K562 (cell line): ENCODE measurements around the gene FYB1. TPM values are rescaled to one million over a fixed set of nuclear protein-coding genes. Genes with fewer than 3 reads are reported as not detected.
A peak's percentile ranks its signal among the peaks of the same experiment; 100 is the strongest.

Experiments used
- BCL6 ChIP-seq: fragments of 250-450 bp; sonication (Bioruptor Pico); IDR thresholded peaks from 2 replicates; pipeline ENCODE4 v1.4.0; 2020
- C11orf30 ChIP-seq: fragments of 450-650 bp; IDR thresholded peaks from 2 replicates; pipeline ENCODE4 v1.6.1; 2016; ENCODE audit warnings: low read depth, mild to moderate bottlenecking
- DIDO1 ChIP-seq: fragments of 450-650 bp; IDR thresholded peaks from 2 replicates; pipeline ENCODE4 v1.6.1; 2016; ENCODE audit warnings: low read depth, missing biosample characterization, missing genetic modification characterization
- EP300 ChIP-seq: IDR thresholded peaks from 2 replicates; pipeline ENCODE4 v1.6.1; 2012; ENCODE audit warnings: low read length, improper control_type of control experiment
- HDAC3 ChIP-seq: fragments of 450-650 bp; IDR thresholded peaks from 2 replicates; pipeline ENCODE4 v1.6.1; 2018; ENCODE audit warnings: borderline replicate concordance, mild to moderate bottlenecking, moderate library complexity; ENCODE audit not compliant: partially characterized antibody
- HSF4 ChIP-seq: fragments of 250-450 bp; sonication (Bioruptor Pico); IDR thresholded peaks from 2 replicates; pipeline ENCODE4 v2.1.2; 2022; ENCODE audit warnings: mild to moderate bottlenecking, moderate library complexity, borderline replicate concordance
- MCM5 ChIP-seq: fragments of 450-650 bp; IDR thresholded peaks from 2 replicates; pipeline ENCODE4 v1.6.1; 2016; ENCODE audit warnings: low read depth
- PHB2 ChIP-seq: fragments of 450-650 bp; IDR thresholded peaks from 2 replicates; pipeline ENCODE4 v1.6.1; 2017; ENCODE audit warnings: low read depth
- ZNF780A ChIP-seq: fragments of 250-450 bp; sonication (Bioruptor Pico); IDR thresholded peaks from 2 replicates; pipeline ENCODE4 v1.5.0; 2021; ENCODE audit warnings: mild to moderate bottlenecking
- polyA plus RNA-seq, 8 experiments: library from polyadenylated mRNA; depleted of rRNA in 4 of 8; stranded (reverse) in 5 of 8; unstranded in 3 of 8; fragments of >200 nt; fragmentation: Nextera tagmentation in 2 of 8; fragmentation: Illumina TruSeq in 1 of 8; extraction: Ambion mirVana in 2 of 8; extraction: Trizol in 1 of 8; gene quantifications; 2 replicates each; pipeline versions ENCODE4 v1.2.1 to v1.2.3, GENCODE V29; 2011 to 2014; ENCODE audit warnings: inconsistent platforms in 1 of 8, missing spikeins in 1 of 8
- total RNA-seq, 7 experiments: library from RNA; depleted of rRNA in 6 of 7; stranded (reverse); fragments of >200 nt in 6 of 7; fragmentation: Illumina TruSeq in 2 of 7; extraction: Trizol in 2 of 7; gene quantifications; 2 replicates each; pipeline versions ENCODE4 v1.2.1 to v1.2.3, GENCODE V29; 2011 to 2021; ENCODE audit warnings: low replicate concordance in 1 of 7
- TF ChIP-seq, protein P1 (sequence below): fragments of 450-650 bp; IDR thresholded peaks from 2 replicates; pipeline ENCODE4 v1.6.1; 2016; ENCODE audit warnings: mild to moderate bottlenecking, moderate library complexity
- TF ChIP-seq, protein P2 (sequence below): fragments of 450-650 bp; formaldehyde crosslinking; IDR thresholded peaks from 2 replicates; pipeline ENCODE4 v1.4.0; 2020; ENCODE audit warnings: mild to moderate bottlenecking, moderate library complexity
- TF ChIP-seq, protein P3 (sequence below): fragments of 250-450 bp; sonication (Bioruptor Pico); IDR thresholded peaks from 2 replicates; pipeline ENCODE4 v1.8.0; 2022; ENCODE audit warnings: inconsistent platforms

The FYB1 gene
- total and polyA plus RNA-seq, 9 of the 15 experiments (the other 6 are each of a cell fraction or from before 2014, with no cell fraction given) = 4.7 to 31.5 (median 9.7) TPM

DNA sequence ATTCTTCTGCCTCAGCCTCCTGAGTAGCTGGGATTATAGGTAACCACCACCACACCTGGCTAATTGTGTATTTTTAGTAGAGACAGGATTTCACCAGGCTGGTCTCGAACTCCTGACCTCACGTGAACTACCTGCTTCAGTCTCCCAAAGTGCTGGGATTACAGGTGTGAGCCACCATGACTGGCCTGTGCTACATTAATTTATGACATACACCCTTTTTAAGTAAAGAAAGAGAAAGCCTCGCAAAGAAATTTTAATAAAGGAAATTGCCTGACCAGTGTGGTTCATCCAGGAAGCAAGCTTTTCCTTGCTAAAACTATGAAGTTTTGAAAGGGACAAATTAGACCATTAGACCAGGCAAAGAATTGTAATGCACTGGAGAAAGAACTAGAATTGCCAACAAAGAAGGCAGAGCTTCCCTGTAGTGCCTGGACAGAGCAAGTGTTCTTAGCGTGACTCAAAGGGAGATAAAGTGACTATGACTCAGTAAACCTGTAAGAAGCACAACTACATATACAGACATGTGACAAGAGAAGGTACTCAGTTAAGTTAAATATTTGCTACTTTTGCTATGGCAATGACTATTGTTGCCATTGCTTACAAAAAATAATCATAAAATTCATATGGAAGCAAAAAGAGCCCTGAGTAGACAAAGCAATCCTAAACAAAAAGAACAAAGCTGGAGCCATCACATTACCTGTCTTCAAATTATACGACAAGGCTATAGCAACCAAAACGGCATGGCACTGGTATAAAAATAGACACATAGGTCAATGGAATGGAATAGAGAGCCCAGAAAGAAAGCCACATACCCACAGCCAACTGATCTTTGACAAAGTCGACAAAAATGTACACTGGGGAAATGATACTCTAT lies 54.6 kb downstream of the FYB1 start (continued):
- TF ChIP-seq, protein P1, sequence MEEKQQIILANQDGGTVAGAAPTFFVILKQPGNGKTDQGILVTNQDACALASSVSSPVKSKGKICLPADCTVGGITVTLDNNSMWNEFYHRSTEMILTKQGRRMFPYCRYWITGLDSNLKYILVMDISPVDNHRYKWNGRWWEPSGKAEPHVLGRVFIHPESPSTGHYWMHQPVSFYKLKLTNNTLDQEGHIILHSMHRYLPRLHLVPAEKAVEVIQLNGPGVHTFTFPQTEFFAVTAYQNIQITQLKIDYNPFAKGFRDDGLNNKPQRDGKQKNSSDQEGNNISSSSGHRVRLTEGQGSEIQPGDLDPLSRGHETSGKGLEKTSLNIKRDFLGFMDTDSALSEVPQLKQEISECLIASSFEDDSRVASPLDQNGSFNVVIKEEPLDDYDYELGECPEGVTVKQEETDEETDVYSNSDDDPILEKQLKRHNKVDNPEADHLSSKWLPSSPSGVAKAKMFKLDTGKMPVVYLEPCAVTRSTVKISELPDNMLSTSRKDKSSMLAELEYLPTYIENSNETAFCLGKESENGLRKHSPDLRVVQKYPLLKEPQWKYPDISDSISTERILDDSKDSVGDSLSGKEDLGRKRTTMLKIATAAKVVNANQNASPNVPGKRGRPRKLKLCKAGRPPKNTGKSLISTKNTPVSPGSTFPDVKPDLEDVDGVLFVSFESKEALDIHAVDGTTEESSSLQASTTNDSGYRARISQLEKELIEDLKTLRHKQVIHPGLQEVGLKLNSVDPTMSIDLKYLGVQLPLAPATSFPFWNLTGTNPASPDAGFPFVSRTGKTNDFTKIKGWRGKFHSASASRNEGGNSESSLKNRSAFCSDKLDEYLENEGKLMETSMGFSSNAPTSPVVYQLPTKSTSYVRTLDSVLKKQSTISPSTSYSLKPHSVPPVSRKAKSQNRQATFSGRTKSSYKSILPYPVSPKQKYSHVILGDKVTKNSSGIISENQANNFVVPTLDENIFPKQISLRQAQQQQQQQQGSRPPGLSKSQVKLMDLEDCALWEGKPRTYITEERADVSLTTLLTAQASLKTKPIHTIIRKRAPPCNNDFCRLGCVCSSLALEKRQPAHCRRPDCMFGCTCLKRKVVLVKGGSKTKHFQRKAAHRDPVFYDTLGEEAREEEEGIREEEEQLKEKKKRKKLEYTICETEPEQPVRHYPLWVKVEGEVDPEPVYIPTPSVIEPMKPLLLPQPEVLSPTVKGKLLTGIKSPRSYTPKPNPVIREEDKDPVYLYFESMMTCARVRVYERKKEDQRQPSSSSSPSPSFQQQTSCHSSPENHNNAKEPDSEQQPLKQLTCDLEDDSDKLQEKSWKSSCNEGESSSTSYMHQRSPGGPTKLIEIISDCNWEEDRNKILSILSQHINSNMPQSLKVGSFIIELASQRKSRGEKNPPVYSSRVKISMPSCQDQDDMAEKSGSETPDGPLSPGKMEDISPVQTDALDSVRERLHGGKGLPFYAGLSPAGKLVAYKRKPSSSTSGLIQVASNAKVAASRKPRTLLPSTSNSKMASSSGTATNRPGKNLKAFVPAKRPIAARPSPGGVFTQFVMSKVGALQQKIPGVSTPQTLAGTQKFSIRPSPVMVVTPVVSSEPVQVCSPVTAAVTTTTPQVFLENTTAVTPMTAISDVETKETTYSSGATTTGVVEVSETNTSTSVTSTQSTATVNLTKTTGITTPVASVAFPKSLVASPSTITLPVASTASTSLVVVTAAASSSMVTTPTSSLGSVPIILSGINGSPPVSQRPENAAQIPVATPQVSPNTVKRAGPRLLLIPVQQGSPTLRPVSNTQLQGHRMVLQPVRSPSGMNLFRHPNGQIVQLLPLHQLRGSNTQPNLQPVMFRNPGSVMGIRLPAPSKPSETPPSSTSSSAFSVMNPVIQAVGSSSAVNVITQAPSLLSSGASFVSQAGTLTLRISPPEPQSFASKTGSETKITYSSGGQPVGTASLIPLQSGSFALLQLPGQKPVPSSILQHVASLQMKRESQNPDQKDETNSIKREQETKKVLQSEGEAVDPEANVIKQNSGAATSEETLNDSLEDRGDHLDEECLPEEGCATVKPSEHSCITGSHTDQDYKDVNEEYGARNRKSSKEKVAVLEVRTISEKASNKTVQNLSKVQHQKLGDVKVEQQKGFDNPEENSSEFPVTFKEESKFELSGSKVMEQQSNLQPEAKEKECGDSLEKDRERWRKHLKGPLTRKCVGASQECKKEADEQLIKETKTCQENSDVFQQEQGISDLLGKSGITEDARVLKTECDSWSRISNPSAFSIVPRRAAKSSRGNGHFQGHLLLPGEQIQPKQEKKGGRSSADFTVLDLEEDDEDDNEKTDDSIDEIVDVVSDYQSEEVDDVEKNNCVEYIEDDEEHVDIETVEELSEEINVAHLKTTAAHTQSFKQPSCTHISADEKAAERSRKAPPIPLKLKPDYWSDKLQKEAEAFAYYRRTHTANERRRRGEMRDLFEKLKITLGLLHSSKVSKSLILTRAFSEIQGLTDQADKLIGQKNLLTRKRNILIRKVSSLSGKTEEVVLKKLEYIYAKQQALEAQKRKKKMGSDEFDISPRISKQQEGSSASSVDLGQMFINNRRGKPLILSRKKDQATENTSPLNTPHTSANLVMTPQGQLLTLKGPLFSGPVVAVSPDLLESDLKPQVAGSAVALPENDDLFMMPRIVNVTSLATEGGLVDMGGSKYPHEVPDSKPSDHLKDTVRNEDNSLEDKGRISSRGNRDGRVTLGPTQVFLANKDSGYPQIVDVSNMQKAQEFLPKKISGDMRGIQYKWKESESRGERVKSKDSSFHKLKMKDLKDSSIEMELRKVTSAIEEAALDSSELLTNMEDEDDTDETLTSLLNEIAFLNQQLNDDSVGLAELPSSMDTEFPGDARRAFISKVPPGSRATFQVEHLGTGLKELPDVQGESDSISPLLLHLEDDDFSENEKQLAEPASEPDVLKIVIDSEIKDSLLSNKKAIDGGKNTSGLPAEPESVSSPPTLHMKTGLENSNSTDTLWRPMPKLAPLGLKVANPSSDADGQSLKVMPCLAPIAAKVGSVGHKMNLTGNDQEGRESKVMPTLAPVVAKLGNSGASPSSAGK = peak; percentile 82
- TF ChIP-seq ZNF780A (CRISPR knock-in tag) (no peak), BCL6 (CRISPR knock-in tag) (no peak), PHB2 (no peak), EP300 (no peak), C11orf30 (peak; percentile 68), HSF4 (CRISPR knock-in tag) (no peak), DIDO1 (tag) (no peak), HDAC3 (no peak), MCM5 (no peak)
- TF ChIP-seq, protein P2, sequence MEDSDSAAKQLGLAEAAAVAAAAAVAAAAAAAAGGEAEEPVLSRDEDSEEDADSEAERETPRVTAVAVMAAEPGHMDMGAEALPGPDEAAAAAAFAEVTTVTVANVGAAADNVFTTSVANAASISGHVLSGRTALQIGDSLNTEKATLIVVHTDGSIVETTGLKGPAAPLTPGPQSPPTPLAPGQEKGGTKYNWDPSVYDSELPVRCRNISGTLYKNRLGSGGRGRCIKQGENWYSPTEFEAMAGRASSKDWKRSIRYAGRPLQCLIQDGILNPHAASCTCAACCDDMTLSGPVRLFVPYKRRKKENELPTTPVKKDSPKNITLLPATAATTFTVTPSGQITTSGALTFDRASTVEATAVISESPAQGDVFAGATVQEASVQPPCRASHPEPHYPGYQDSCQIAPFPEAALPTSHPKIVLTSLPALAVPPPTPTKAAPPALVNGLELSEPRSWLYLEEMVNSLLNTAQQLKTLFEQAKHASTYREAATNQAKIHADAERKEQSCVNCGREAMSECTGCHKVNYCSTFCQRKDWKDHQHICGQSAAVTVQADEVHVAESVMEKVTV (CRISPR knock-in tag) = 0 out of 2 replicates have a peak, but pooled peaks have one; percentile 8
- TF ChIP-seq, protein P3, sequence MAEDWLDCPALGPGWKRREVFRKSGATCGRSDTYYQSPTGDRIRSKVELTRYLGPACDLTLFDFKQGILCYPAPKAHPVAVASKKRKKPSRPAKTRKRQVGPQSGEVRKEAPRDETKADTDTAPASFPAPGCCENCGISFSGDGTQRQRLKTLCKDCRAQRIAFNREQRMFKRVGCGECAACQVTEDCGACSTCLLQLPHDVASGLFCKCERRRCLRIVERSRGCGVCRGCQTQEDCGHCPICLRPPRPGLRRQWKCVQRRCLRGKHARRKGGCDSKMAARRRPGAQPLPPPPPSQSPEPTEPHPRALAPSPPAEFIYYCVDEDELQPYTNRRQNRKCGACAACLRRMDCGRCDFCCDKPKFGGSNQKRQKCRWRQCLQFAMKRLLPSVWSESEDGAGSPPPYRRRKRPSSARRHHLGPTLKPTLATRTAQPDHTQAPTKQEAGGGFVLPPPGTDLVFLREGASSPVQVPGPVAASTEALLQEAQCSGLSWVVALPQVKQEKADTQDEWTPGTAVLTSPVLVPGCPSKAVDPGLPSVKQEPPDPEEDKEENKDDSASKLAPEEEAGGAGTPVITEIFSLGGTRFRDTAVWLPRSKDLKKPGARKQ = peak; percentile 84; the same call in 1 of the 2 replicates
